ENCODE measurements around the gene ERMAP. TPM values are rescaled to one million over a fixed set of nuclear protein-coding genes. Genes with fewer than 3 reads are reported as not detected.

ERMAP gene
- total and polyA plus RNA-seq, 9 of the 15 experiments (the other 6 are each of a cell fraction or from before 2014, with no cell fraction given) = 8.0 to 31.4 (median 22.5) TPM

GRCh38 chr1:42877380-42877779 is 60.5 kb downstream of the ERMAP start:
- peaks cover 0 to 16% of the 10 kb centered on the region in 2 experiments; a peak in 2 of 5 replicates for H3K27me3 ChIP-seq (ENCODE audit: control insufficient read depth in 2 of 2, insufficient read depth in 2 of 2, low read length in 2 of 2)
- H3K4me1 ChIP-seq (replicated peaks in 1 of 2; ENCODE audit: control insufficient read depth in 2 of 2, insufficient read depth in 2 of 2, low read length in 2 of 2) = no peaks in the 10 kb centered on the region
- H3K4me3 ChIP-seq = no peak overlapping the region
- H3K36me3 ChIP-seq (ENCODE audit: control insufficient read depth, insufficient read depth, low read length) = no peaks in the 10 kb centered on the region
- no peak overlapping the region for H3K4me2 ChIP-seq (ENCODE audit: insufficient read depth, low read length)
- 0% methylated on average over 2 of the region's 2 CpGs for WGBS (ENCODE audit: insufficient coverage, low coverage, missing lambda C conversion rate)
- BruUV-seq (replicated peaks) = no TSS peak
- POLR2A ChIA-PET = interaction anchor here (0.6 to 1.4 kb wide), 4 partner anchors 28 to 258 kb away, joined by 3 to 6 read pairs (median 3); partner anchors contain the start of gene ZNF691
- no peaks in the 10 kb centered on the region for H3K9me1 ChIP-seq (ENCODE audit: control insufficient read depth, insufficient read depth, low read length)
- peak overlapping the region in 1 of 2 experiments; percentile 75; a peak in 1 of 4 replicates for H3K9ac ChIP-seq (ENCODE audit: insufficient read depth in 1 of 2, low read depth in 2 of 2, low read length in 2 of 2)
- no peak overlapping the region for H2AFZ ChIP-seq (ENCODE audit: low read depth, low read length)
- FAIRE-seq (no peak), DNase-seq (ENCODE audit: extremely low read depth in 1 of 4, low spot score in 3 of 4) (no peak), ATAC-seq (no peak)
- no peaks in the 10 kb centered on the region for H3K79me2 ChIP-seq (ENCODE audit: control insufficient read depth, insufficient read depth, low read length)
- intact Hi-C loops (cut with micrococcal nuclease) (no loop called here), in situ Hi-C loops (cut with MboI) (no loop called here)
- no peak for TF ChIP-seq CBFA2T3 (IDR thresholded peaks at IDR 0.05)
- no peak for TF ChIP-seq ZKSCAN3 (CRISPR knock-in tag; IDR thresholded peaks at IDR 0.05)
- TF ChIP-seq HNRNPLL (IDR thresholded peaks at IDR 0.05; ENCODE audit: low read depth, low read length, poor library complexity, severe bottlenecking) = no peak
- no peak for TF ChIP-seq ZNF184 (CRISPR knock-in tag; IDR thresholded peaks at IDR 0.05)
- no peak for TF ChIP-seq ZNF561 (CRISPR knock-in tag; conservative IDR thresholded peaks at IDR 0.05)
- no peak for TF ChIP-seq ZFP1 (CRISPR knock-in tag; IDR thresholded peaks at IDR 0.05)
- TF ChIP-seq TAF1 (IDR thresholded peaks at IDR 0.05; ENCODE audit: control insufficient read depth, extremely low read depth, insufficient read depth, low read length, severe bottlenecking) = no peak
- no peak for TF ChIP-seq TRIM28 (IDR thresholded peaks at IDR 0.05)
- no peak for TF ChIP-seq TFE3 (CRISPR knock-in tag; IDR thresholded peaks at IDR 0.05)
- no peak for TF ChIP-seq MTA1 (IDR thresholded peaks at IDR 0.05; ENCODE audit: borderline replicate concordance)
- no peak for TF ChIP-seq POLR2A (conservative IDR thresholded peaks at IDR 0.05)
- no peak for TF ChIP-seq ILF3 (IDR thresholded peaks at IDR 0.05; ENCODE audit: borderline replicate concordance)
- no peak for TF ChIP-seq GATAD2B (IDR thresholded peaks at IDR 0.05; ENCODE audit: borderline replicate concordance)
- TF ChIP-seq THRA (IDR thresholded peaks at IDR 0.05) = no peak
- TF ChIP-seq NFATC3 (IDR thresholded peaks at IDR 0.05) = no peak
- no peak for TF ChIP-seq ZNF347 (CRISPR knock-in tag; IDR thresholded peaks at IDR 0.05; ENCODE audit: low read depth)
- no peak for TF ChIP-seq EWSR1 (IDR thresholded peaks at IDR 0.05; ENCODE audit: borderline replicate concordance, low read depth, partially characterized antibody)
- H3K27ac ChIP-seq (ENCODE audit: extremely low read depth, low read depth, low read length) = no peak overlapping the region
- no peaks in the 10 kb centered on the region for H4K20me1 ChIP-seq (replicated peaks; ENCODE audit: control insufficient read depth, insufficient read depth, low read length)
- H3K9me3 ChIP-seq (replicated peaks; ENCODE audit: control insufficient read depth, insufficient read depth, low read depth, low read length) = no peaks in the 10 kb centered on the region
- CTCF ChIA-PET (ENCODE audit: low intra/inter-chr PET ratio) = no interaction called here

All from K562 (cell line).